HepG2 (cell line): ENCODE measurements around the gene CDH2. TPM values are rescaled to one million over a fixed set of nuclear protein-coding genes. Genes with fewer than 3 reads are reported as not detected.

Experiments
- ATAC-seq: fragments of 200-7000 bp; cut with Tn5 transposase; 3 replicates; pipeline ENCODE4 v1.9.1; 2020; ENCODE audit warnings: mild to moderate bottlenecking, moderate library complexity
- BruUV-seq: library from RNA; stranded (reverse); fragments of 400-500 nt; replicated peaks from 2 replicates; lab custom pipeline; 2021; lab: Mats Ljungman, UMichigan
- CTCF ChIA-PET: fragments of 300-600 bp; formaldehyde crosslinking; extraction: SDS; loops from one replicate; lab custom pipeline; 2021; ENCODE audit warnings: low total read pairs, inconsistent platforms, low intra/inter-chr PET ratio; lab: Yijun Ruan, JAX
- POLR2A ChIA-PET: fragments of 350-600 bp; sonication (Branson Sonifier 250); formaldehyde crosslinking; loops from one replicate; lab custom pipeline; 2020; ENCODE audit warnings: antibody characterized with exemption, inconsistent platforms; lab: Yijun Ruan, JAX
- DNase-seq: peaks from one replicate; pipeline ENCODE4 v3.0.0-alpha.2; 2015; ENCODE audit warnings: low spot score
- FAIRE-seq: peaks from 3 replicates; lab custom pipeline; 2011; peaks lifted over from hg19 to GRCh38; lab: Jason Lieb, UNC
- H2AFZ ChIP-seq: one replicate; pipeline ENCODE4 v1.6.1; 2011; ENCODE audit warnings: low read length, inconsistent platforms
- H3K27ac ChIP-seq: fragments of 300-600 bp; 3 replicates; pipeline ENCODE4 v1.8.0; 2011; ENCODE audit warnings: mixed run types, mild to moderate bottlenecking, mixed read lengths, low read length, inconsistent platforms; ENCODE audit not compliant: insufficient read depth; ENCODE audit errors: extremely low read length
- H3K27me3 ChIP-seq, 2 experiments: fragments of 200-600 bp in 1 of 2; 2 replicates in 1 of 2; 3 replicates in 1 of 2; pipeline versions ENCODE4 v1.6.0 to v1.8.0; 2011; ENCODE audit warnings: low read length in 2 of 2, mild to moderate bottlenecking in 2 of 2, moderate library complexity in 2 of 2, inconsistent platforms in 1 of 2; ENCODE audit not compliant: insufficient read depth in 2 of 2, control insufficient read depth in 1 of 2
- H3K36me3 ChIP-seq, 2 experiments: fragments of 200-600 bp in 1 of 2; replicated peaks in 1 of 2; 2 replicates in 1 of 2; 3 replicates in 1 of 2; pipeline versions ENCODE4 v1.5.1 to v1.8.0; 2011; ENCODE audit warnings: low read length in 2 of 2, inconsistent platforms in 1 of 2; ENCODE audit not compliant: insufficient read depth in 2 of 2, control insufficient read depth in 1 of 2
- H3K4me1 ChIP-seq: 2 replicates; pipeline ENCODE4 v1.5.1; 2012; ENCODE audit warnings: low read length, inconsistent platforms; ENCODE audit not compliant: insufficient read depth
- H3K4me2 ChIP-seq: 2 replicates; pipeline ENCODE4 v1.6.0; 2011; ENCODE audit warnings: low read depth, low read length, inconsistent platforms
- H3K4me3 ChIP-seq, 3 experiments: fragments of 200-600 bp in 1 of 3; sonication (generic), shearing (Covaris generic) in 1 of 3; replicated peaks in 1 of 3; 2 replicates each; pipeline ENCODE4 v1.5.1; 2011 to 2016; ENCODE audit warnings: low read length in 3 of 3, inconsistent platforms in 2 of 3, low read depth in 2 of 3, mild to moderate bottlenecking in 2 of 3, control low read depth in 1 of 3, mixed read lengths in 1 of 3; ENCODE audit not compliant: insufficient read depth in 1 of 3
- H3K79me2 ChIP-seq: one replicate; pipeline ENCODE4 v1.6.1; 2011; ENCODE audit warnings: low read length, inconsistent platforms; ENCODE audit not compliant: insufficient read depth
- H3K9ac ChIP-seq: 2 replicates; pipeline ENCODE4 v1.6.0; 2011; ENCODE audit warnings: mild to moderate bottlenecking, low read depth, low read length, inconsistent platforms; ENCODE audit not compliant: insufficient read depth
- H3K9me3 ChIP-seq: 2 replicates; pipeline ENCODE4 v1.5.1; 2012; ENCODE audit warnings: mild to moderate bottlenecking, low read length
- H4K20me1 ChIP-seq: 2 replicates; pipeline ENCODE4 v1.6.0; 2011; ENCODE audit warnings: inconsistent platforms, mild to moderate bottlenecking, low read length, moderate library complexity; ENCODE audit not compliant: insufficient read depth
- BHLHE40 ChIP-seq: IDR thresholded peaks from 2 replicates; pipeline ENCODE4 v1.6.1; 2011; ENCODE audit warnings: low read length, improper control_type of control experiment
- ERF ChIP-seq: IDR thresholded peaks from 2 replicates; pipeline ENCODE4 v1.6.1; 2018; ENCODE audit warnings: missing biosample characterization, missing genetic modification reagents
- FOXJ3 ChIP-seq: sonication (generic); formaldehyde crosslinking; IDR thresholded peaks from 2 replicates; pipeline ENCODE4 v1.4.0; 2020; ENCODE audit warnings: missing genetic modification reagents, mild to moderate bottlenecking, borderline replicate concordance
- HNF1A ChIP-seq, 2 experiments: sonication (generic) in 1 of 2; formaldehyde crosslinking in 1 of 2; IDR thresholded peaks; 2 replicates each; pipeline versions ENCODE4 v1.4.0 to v1.6.1; 2016 to 2020; ENCODE audit warnings: borderline replicate concordance in 1 of 2, low read depth in 1 of 2, mild to moderate bottlenecking in 1 of 2, missing genetic modification reagents in 1 of 2
- KLF13 ChIP-seq: sonication (generic); formaldehyde crosslinking; IDR thresholded peaks from 2 replicates; pipeline ENCODE4 v1.4.0; 2020; ENCODE audit warnings: mild to moderate bottlenecking, missing genetic modification reagents
- MBD4 ChIP-seq: IDR thresholded peaks from 2 replicates; pipeline ENCODE4 v1.6.1; 2012; ENCODE audit warnings: low read length, inconsistent platforms, borderline replicate concordance
- MXI1 ChIP-seq: IDR thresholded peaks from 3 replicates; pipeline ENCODE4 v1.6.1; 2012; ENCODE audit warnings: low read depth, low read length, inconsistent platforms, borderline replicate concordance
- TRIM24 ChIP-seq: sonication (generic); formaldehyde crosslinking; IDR thresholded peaks from 2 replicates; pipeline ENCODE4 v1.8.0; 2022; ENCODE audit warnings: mild to moderate bottlenecking, missing genetic modification reagents
- ZFP90 ChIP-seq: sonication (generic); formaldehyde crosslinking; IDR thresholded peaks from 2 replicates; pipeline ENCODE4 v1.8.0; 2022; ENCODE audit warnings: missing genetic modification reagents, mild to moderate bottlenecking, inconsistent platforms, borderline replicate concordance
- ZNF275 ChIP-seq: sonication (generic); formaldehyde crosslinking; IDR thresholded peaks from 2 replicates; pipeline ENCODE4 v1.8.0; 2022; ENCODE audit warnings: missing genetic modification reagents, mild to moderate bottlenecking, inconsistent platforms, borderline replicate concordance
- ZNF451 ChIP-seq: sonication (generic); formaldehyde crosslinking; IDR thresholded peaks from 2 replicates; pipeline ENCODE4 v1.5.0; 2020; ENCODE audit warnings: mild to moderate bottlenecking, missing genetic modification reagents
- ZNF800 ChIP-seq: sonication (generic); formaldehyde crosslinking; IDR thresholded peaks from 2 replicates; pipeline ENCODE4 v1.4.0; 2020; ENCODE audit warnings: missing genetic modification reagents
- WGBS: methylation state at CpG from one replicate; pipeline ENCODE4 v1.1.6; 2017; ENCODE audit warnings: low lambda C conversion rate; 5-methylcytosine and 5-hydroxymethylcytosine counted together
- in situ Hi-C: cut with HindIII; loops from 2 replicates; pipeline ENCODE4 v1.10.0; 2017; ENCODE audit warnings: low pct_unique_long_range_greater_than_20kb; ENCODE audit not compliant: extremely low pct_ligation_motif_present
- intact Hi-C: fragments of 100-400 bp; cut with micrococcal nuclease; formaldehyde crosslinking; loops from one replicate; pipeline ENCODE4 v1.10.0; 2022; ENCODE audit not compliant: unreplicated experiment
- polyA plus RNA-seq, 8 experiments: library from polyadenylated mRNA; depleted of rRNA in 3 of 8; stranded (reverse) in 7 of 8; unstranded in 1 of 8; fragments of >200 nt; fragmentation: Illumina TruSeq in 4 of 8; extraction: Trizol in 4 of 8; gene quantifications; 2 replicates each; pipeline versions ENCODE4 v1.2.1 to v1.2.3, GENCODE V29; 2011 to 2016; ENCODE audit warnings: low read depth in 4 of 8, missing spikeins in 1 of 8, mixed read lengths in 1 of 8; ENCODE audit not compliant: insufficient read depth in 1 of 8
- total RNA-seq, 5 experiments: library from RNA; depleted of rRNA; stranded (reverse); fragments of >200 nt; fragmentation: Illumina TruSeq; extraction: Trizol; gene quantifications; 2 replicates each; pipeline ENCODE4 v1.2.3, GENCODE V29; 2016; ENCODE audit warnings: low read depth in 1 of 5
- TF ChIP-seq, protein P1 (sequence below), 2 experiments: IDR thresholded peaks; 2 replicates each; pipeline ENCODE4 v1.6.1; 2011 to 2012; ENCODE audit warnings: low read length in 2 of 2, borderline replicate concordance in 1 of 2, low read depth in 1 of 2, mild to moderate bottlenecking in 1 of 2, moderate library complexity in 1 of 2

CDH2 gene
- total and polyA plus RNA-seq, 2 of the 13 experiments (the other 11 are each of a cell fraction or from before 2014, with no cell fraction given) = 18.6 to 36.1 TPM

DNA sequence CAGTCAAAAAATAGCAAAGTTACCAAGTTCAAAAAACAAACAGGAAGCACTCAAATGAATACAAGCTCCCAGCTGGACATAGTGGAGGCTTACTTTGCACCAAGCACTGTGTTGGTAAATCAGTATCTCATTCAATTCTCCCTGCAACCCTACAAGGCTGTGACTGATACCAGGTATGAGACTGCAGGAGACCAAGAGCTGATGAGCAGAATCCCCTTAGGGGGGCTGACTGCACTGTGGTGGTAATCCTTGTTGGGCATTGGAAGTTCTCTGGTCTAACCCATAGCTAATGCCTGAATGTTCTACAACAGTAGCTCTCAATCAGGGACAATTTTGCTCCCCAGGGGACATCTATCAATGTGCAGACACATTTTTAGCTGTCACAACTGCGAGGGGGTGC lies 26.0 kb downstream of the CDH2 start:
- no peaks in the 10 kb centered on the region for H3K9me3 ChIP-seq
- H3K4me3 ChIP-seq = no peak overlapping the region
- peaks cover 28% of the 10 kb centered on the region for H3K79me2 ChIP-seq
- H3K36me3 ChIP-seq = no peaks in the 10 kb centered on the region
- no peak overlapping the region for H3K4me2 ChIP-seq
- intact Hi-C loops (no loop called here), in situ Hi-C loops (no loop called here)
- H3K27ac ChIP-seq = no peak overlapping the region
- H3K9ac ChIP-seq = no peak overlapping the region
- H4K20me1 ChIP-seq = peaks cover 15% of the 10 kb centered on the region; the same call in 1 of the 2 replicates
- H3K4me1 ChIP-seq = peaks cover 8% of the 10 kb centered on the region
- no peak for DNase-seq
- H2AFZ ChIP-seq = no peak overlapping the region
- no peak for ATAC-seq
- CTCF ChIA-PET = no interaction called here
- no peaks in the 10 kb centered on the region for H3K27me3 ChIP-seq
- POLR2A ChIA-PET = no interaction called here
- WGBS = 100% methylated on average over 1 of the region's 1 CpG
- FAIRE-seq = no peak
- no TSS peak for BruUV-seq
- TF ChIP-seq TRIM24 (no peak), MBD4 (no peak), BHLHE40 (no peak), ZNF800 (CRISPR knock-in tag) (no peak), KLF13 (CRISPR knock-in tag) (no peak), ZNF451 (CRISPR knock-in tag) (no peak), ZNF275 (CRISPR knock-in tag) (no peak), MXI1 (no peak), ZFP90 (CRISPR knock-in tag) (no peak), ERF (CRISPR knock-in tag) (no peak), HNF1A (IDR thresholded peaks at IDR 0.05; ENCODE audit: low read depth) (no peak), HNF1A (CRISPR knock-in tag; IDR thresholded peaks at IDR 0.05; ENCODE audit: borderline replicate concordance) (no peak), FOXJ3 (CRISPR knock-in tag) (no peak)
- TF ChIP-seq, protein P1, sequence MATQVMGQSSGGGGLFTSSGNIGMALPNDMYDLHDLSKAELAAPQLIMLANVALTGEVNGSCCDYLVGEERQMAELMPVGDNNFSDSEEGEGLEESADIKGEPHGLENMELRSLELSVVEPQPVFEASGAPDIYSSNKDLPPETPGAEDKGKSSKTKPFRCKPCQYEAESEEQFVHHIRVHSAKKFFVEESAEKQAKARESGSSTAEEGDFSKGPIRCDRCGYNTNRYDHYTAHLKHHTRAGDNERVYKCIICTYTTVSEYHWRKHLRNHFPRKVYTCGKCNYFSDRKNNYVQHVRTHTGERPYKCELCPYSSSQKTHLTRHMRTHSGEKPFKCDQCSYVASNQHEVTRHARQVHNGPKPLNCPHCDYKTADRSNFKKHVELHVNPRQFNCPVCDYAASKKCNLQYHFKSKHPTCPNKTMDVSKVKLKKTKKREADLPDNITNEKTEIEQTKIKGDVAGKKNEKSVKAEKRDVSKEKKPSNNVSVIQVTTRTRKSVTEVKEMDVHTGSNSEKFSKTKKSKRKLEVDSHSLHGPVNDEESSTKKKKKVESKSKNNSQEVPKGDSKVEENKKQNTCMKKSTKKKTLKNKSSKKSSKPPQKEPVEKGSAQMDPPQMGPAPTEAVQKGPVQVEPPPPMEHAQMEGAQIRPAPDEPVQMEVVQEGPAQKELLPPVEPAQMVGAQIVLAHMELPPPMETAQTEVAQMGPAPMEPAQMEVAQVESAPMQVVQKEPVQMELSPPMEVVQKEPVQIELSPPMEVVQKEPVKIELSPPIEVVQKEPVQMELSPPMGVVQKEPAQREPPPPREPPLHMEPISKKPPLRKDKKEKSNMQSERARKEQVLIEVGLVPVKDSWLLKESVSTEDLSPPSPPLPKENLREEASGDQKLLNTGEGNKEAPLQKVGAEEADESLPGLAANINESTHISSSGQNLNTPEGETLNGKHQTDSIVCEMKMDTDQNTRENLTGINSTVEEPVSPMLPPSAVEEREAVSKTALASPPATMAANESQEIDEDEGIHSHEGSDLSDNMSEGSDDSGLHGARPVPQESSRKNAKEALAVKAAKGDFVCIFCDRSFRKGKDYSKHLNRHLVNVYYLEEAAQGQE (IDR thresholded peaks at IDR 0.05; ENCODE audit: borderline replicate concordance in 1 of 2, low read depth in 1 of 2, low read length in 2 of 2) = no peak
